ENCODE results near the gene RGS7. TPM values are rescaled to one million over a fixed set of nuclear protein-coding genes. Genes with fewer than 3 reads are reported as not detected.

RGS7 gene
- total RNA-seq, 1 donor from 2014 or later = not detected

GRCh38 chr1:240823357-240823756, 533.6 kb downstream of the RGS7 start:
- H3K27ac Mint-ChIP-seq = no peak overlapping the region
- no peaks in the 10 kb centered on the region for H3K27me3 Mint-ChIP-seq (ENCODE audit: insufficient read depth)
- no peak for DNase-seq (ENCODE audit: low spot score)
- peaks cover 8% of the 10 kb centered on the region for H3K9me3 Mint-ChIP-seq
- intact Hi-C loops (cut with micrococcal nuclease) = no loop called here
- no peaks in the 10 kb centered on the region for H3K36me3 Mint-ChIP-seq (ENCODE audit: low read depth)
- no peak overlapping the region for H3K4me3 Mint-ChIP-seq
- no peaks in the 10 kb centered on the region for H3K4me1 Mint-ChIP-seq (ENCODE audit: low read depth)

GRCh38 chr1:240821925-240822324, 535.1 kb downstream of the RGS7 start:
- H3K27me3 Mint-ChIP-seq (ENCODE audit: insufficient read depth) = no peaks in the 10 kb centered on the region
- peaks cover 8% of the 10 kb centered on the region for H3K9me3 Mint-ChIP-seq
- no peaks in the 10 kb centered on the region for H3K4me1 Mint-ChIP-seq (ENCODE audit: low read depth)
- DNase-seq (ENCODE audit: low spot score) = no peak
- H3K36me3 Mint-ChIP-seq (ENCODE audit: low read depth) = no peaks in the 10 kb centered on the region
- no peak overlapping the region for H3K27ac Mint-ChIP-seq
- H3K4me3 Mint-ChIP-seq = no peak overlapping the region
- intact Hi-C loops (cut with micrococcal nuclease) = no loop called here

GRCh38 chr1:240820816-240821215, 536.2 kb downstream of the RGS7 start:
- no peaks in the 10 kb centered on the region for H3K27me3 Mint-ChIP-seq (ENCODE audit: insufficient read depth)
- no peak overlapping the region for H3K4me3 Mint-ChIP-seq
- DNase-seq (ENCODE audit: low spot score) = no peak
- peaks cover 4% of the 10 kb centered on the region for H3K9me3 Mint-ChIP-seq
- H3K4me1 Mint-ChIP-seq (ENCODE audit: low read depth) = no peaks in the 10 kb centered on the region
- no peak overlapping the region for H3K27ac Mint-ChIP-seq
- intact Hi-C loops (cut with micrococcal nuclease) = no loop called here
- H3K36me3 Mint-ChIP-seq (ENCODE audit: low read depth) = no peaks in the 10 kb centered on the region

- Mint-ChIP-seq H3K36me3 (ENCODE audit: low read depth) (no peaks in the 10 kb centered on the region), H3K27me3 (ENCODE audit: insufficient read depth) (no peaks in the 10 kb centered on the region), H3K9me3 (no peaks in the 10 kb centered on the region), H3K4me3 (no peak overlapping the region), H3K27ac (no peak overlapping the region), H3K4me1 (ENCODE audit: low read depth) (no peaks in the 10 kb centered on the region)
- intact Hi-C loops (cut with micrococcal nuclease) = no loop called here
- DNase-seq (ENCODE audit: low spot score) = no peak
Measured at GRCh38 chr1:240816472-240816871, 540.5 kb downstream of the RGS7 start.

GRCh38 chr1:240813720-240814119, 543.3 kb downstream of the RGS7 start:
- intact Hi-C loops (cut with micrococcal nuclease) = no loop called here
- Mint-ChIP-seq H3K27me3 (ENCODE audit: insufficient read depth) (no peaks in the 10 kb centered on the region), H3K9me3 (no peaks in the 10 kb centered on the region), H3K4me3 (no peak overlapping the region), H3K36me3 (ENCODE audit: low read depth) (no peaks in the 10 kb centered on the region), H3K27ac (no peak overlapping the region), H3K4me1 (ENCODE audit: low read depth) (no peaks in the 10 kb centered on the region)
- no peak for DNase-seq (ENCODE audit: low spot score)

GRCh38 chr1:240811256-240811655, 545.7 kb downstream of the RGS7 start:
- Mint-ChIP-seq H3K4me3 (no peak overlapping the region), H3K36me3 (ENCODE audit: low read depth) (no peaks in the 10 kb centered on the region), H3K27me3 (ENCODE audit: insufficient read depth) (no peaks in the 10 kb centered on the region), H3K4me1 (ENCODE audit: low read depth) (no peaks in the 10 kb centered on the region), H3K27ac (no peak overlapping the region), H3K9me3 (no peaks in the 10 kb centered on the region)
- intact Hi-C loops (cut with micrococcal nuclease) = no loop called here
- DNase-seq (ENCODE audit: low spot score) = no peak

GRCh38 chr1:240808381-240808780, 548.6 kb downstream of the RGS7 start:
- Mint-ChIP-seq H3K4me1 (ENCODE audit: low read depth) (no peaks in the 10 kb centered on the region), H3K27me3 (ENCODE audit: insufficient read depth) (no peaks in the 10 kb centered on the region), H3K4me3 (no peak overlapping the region), H3K36me3 (ENCODE audit: low read depth) (no peaks in the 10 kb centered on the region), H3K27ac (no peak overlapping the region), H3K9me3 (no peaks in the 10 kb centered on the region)
- no peak for DNase-seq (ENCODE audit: low spot score)
- intact Hi-C loops (cut with micrococcal nuclease) = no loop called here

- DNase-seq (ENCODE audit: low spot score) = no peak
- H3K4me3 Mint-ChIP-seq = no peak overlapping the region
- intact Hi-C loops (cut with micrococcal nuclease) = no loop called here
- H3K9me3 Mint-ChIP-seq = no peaks in the 10 kb centered on the region
- no peaks in the 10 kb centered on the region for H3K36me3 Mint-ChIP-seq (ENCODE audit: low read depth)
- no peaks in the 10 kb centered on the region for H3K27me3 Mint-ChIP-seq (ENCODE audit: insufficient read depth)
- H3K27ac Mint-ChIP-seq = no peak overlapping the region
- no peaks in the 10 kb centered on the region for H3K4me1 Mint-ChIP-seq (ENCODE audit: low read depth)
Measured at GRCh38 chr1:240806200-240806745, 550.7 kb downstream of the RGS7 start.

GRCh38 chr1:240804475-240804874, 552.5 kb downstream of the RGS7 start:
- Mint-ChIP-seq H3K4me3 (no peak overlapping the region), H3K36me3 (ENCODE audit: low read depth) (no peaks in the 10 kb centered on the region), H3K27ac (no peak overlapping the region), H3K27me3 (ENCODE audit: insufficient read depth) (no peaks in the 10 kb centered on the region), H3K4me1 (ENCODE audit: low read depth) (no peaks in the 10 kb centered on the region), H3K9me3 (no peaks in the 10 kb centered on the region)
- intact Hi-C loops (cut with micrococcal nuclease) = no loop called here
- no peak for DNase-seq (ENCODE audit: low spot score)

- no peak for DNase-seq (ENCODE audit: low spot score)
- H3K4me3 Mint-ChIP-seq = no peak overlapping the region
- H3K4me1 Mint-ChIP-seq (ENCODE audit: low read depth) = no peaks in the 10 kb centered on the region
- H3K27me3 Mint-ChIP-seq (ENCODE audit: insufficient read depth) = no peaks in the 10 kb centered on the region
- intact Hi-C loops (cut with micrococcal nuclease) = no loop called here
- no peaks in the 10 kb centered on the region for H3K9me3 Mint-ChIP-seq
- no peak overlapping the region for H3K27ac Mint-ChIP-seq
- H3K36me3 Mint-ChIP-seq (ENCODE audit: low read depth) = no peaks in the 10 kb centered on the region
Measured at GRCh38 chr1:240803151-240803550, 553.9 kb downstream of the RGS7 start.

GRCh38 chr1:240802271-240802670, 554.7 kb downstream of the RGS7 start:
- Mint-ChIP-seq H3K9me3 (no peaks in the 10 kb centered on the region), H3K36me3 (ENCODE audit: low read depth) (no peaks in the 10 kb centered on the region), H3K4me3 (no peak overlapping the region), H3K27ac (no peak overlapping the region), H3K27me3 (ENCODE audit: insufficient read depth) (no peaks in the 10 kb centered on the region), H3K4me1 (ENCODE audit: low read depth) (no peaks in the 10 kb centered on the region)
- no peak for DNase-seq (ENCODE audit: low spot score)
- intact Hi-C loops (cut with micrococcal nuclease) = no loop called here

GRCh38 chr1:240801442-240801841, 555.6 kb downstream of the RGS7 start:
- Mint-ChIP-seq H3K36me3 (ENCODE audit: low read depth) (no peaks in the 10 kb centered on the region), H3K4me1 (ENCODE audit: low read depth) (no peaks in the 10 kb centered on the region), H3K9me3 (no peaks in the 10 kb centered on the region), H3K4me3 (no peak overlapping the region), H3K27ac (no peak overlapping the region), H3K27me3 (ENCODE audit: insufficient read depth) (no peaks in the 10 kb centered on the region)
- intact Hi-C loops (cut with micrococcal nuclease) = no loop called here
- DNase-seq (ENCODE audit: low spot score) = no peak

GRCh38 chr1:240800291-240800690, 556.7 kb downstream of the RGS7 start:
- Mint-ChIP-seq H3K9me3 (no peaks in the 10 kb centered on the region), H3K4me1 (ENCODE audit: low read depth) (no peaks in the 10 kb centered on the region), H3K4me3 (no peak overlapping the region), H3K27me3 (ENCODE audit: insufficient read depth) (no peaks in the 10 kb centered on the region), H3K36me3 (ENCODE audit: low read depth) (no peaks in the 10 kb centered on the region), H3K27ac (no peak overlapping the region)
- DNase-seq (ENCODE audit: low spot score) = no peak
- intact Hi-C loops (cut with micrococcal nuclease) = no loop called here

GRCh38 chr1:240797050-240797449, 560.0 kb downstream of the RGS7 start:
- intact Hi-C loops (cut with micrococcal nuclease) = no loop called here
- Mint-ChIP-seq H3K4me3 (no peak overlapping the region), H3K4me1 (ENCODE audit: low read depth) (no peaks in the 10 kb centered on the region), H3K27ac (no peak overlapping the region), H3K9me3 (no peaks in the 10 kb centered on the region), H3K27me3 (ENCODE audit: insufficient read depth) (no peaks in the 10 kb centered on the region), H3K36me3 (ENCODE audit: low read depth) (no peaks in the 10 kb centered on the region)
- no peak for DNase-seq (ENCODE audit: low spot score)

Measured in activated T-helper 1 cell treated with anti-CD3 and anti-CD28 coated beads, Interleukin-12 subunit alpha, Interleukin-12 subunit beta, Interleukin-2, Interleukin-4 antibody, amounts not matched to agents 30 ng/mL and 10 ng/mL and 1 ng/mL, durations not matched to agents 14 hours and 24 hours and 36 hours (primary cell).